HG02943 (cell line): ENCODE data around the gene RUNX2.
"Not testable (repeated sequence)": the region's sequence is repeated elsewhere in the genome, so short reads cannot be mapped to it uniquely, and the experiment has no call there.

Source experiments
- ATAC-seq: cut with Tn5 transposase; IDR thresholded peaks from one replicate; pipeline ENCODE4 v1.9.1; 2021; ENCODE audit warnings: mild to moderate bottlenecking, low read depth, moderate library complexity; ENCODE audit not compliant: unreplicated experiment

Gene RUNX2

GRCh38 chr6:45327956-45328522, at the start of gene RUNX2:
TSS of gene RUNX2 (plus strand) at chr6:45328330. CDS start at chr6:45328727, 397 bp downstream.
- no peak for ATAC-seq

GRCh38 chr6:45278367-45278766, 49.8 kb upstream of the RUNX2 start:
- no peak for ATAC-seq

GRCh38 chr6:45286707-45287106, 41.4 kb upstream of the RUNX2 start:
- ATAC-seq = not testable (repeated sequence)

GRCh38 chr6:45289751-45290514, 38.2 kb upstream of the RUNX2 start:
- no peak for ATAC-seq

GRCh38 chr6:45293306-45293705, 34.8 kb upstream of the RUNX2 start:
- no peak for ATAC-seq

- ATAC-seq = not testable (repeated sequence)
These were observed 33.9 kb upstream of the RUNX2 start for GRCh38 chr6:45294065-45294701.

GRCh38 chr6:45297320-45297719, 30.8 kb upstream of the RUNX2 start:
- no peak for ATAC-seq

- ATAC-seq = no peak
These were observed 29.0 kb upstream of the RUNX2 start for GRCh38 chr6:45299096-45299581.

GRCh38 chr6:45300736-45301135, 27.4 kb upstream of the RUNX2 start:
- ATAC-seq = no peak

GRCh38 chr6:45301348-45302142, 26.6 kb upstream of the RUNX2 start:
- ATAC-seq = no peak

GRCh38 chr6:45302832-45303231, 25.3 kb upstream of the RUNX2 start:
- ATAC-seq = no peak

GRCh38 chr6:45305546-45305945, 22.6 kb upstream of the RUNX2 start:
- ATAC-seq = no peak

- no peak for ATAC-seq
These were observed 17.9 kb upstream of the RUNX2 start for GRCh38 chr6:45310118-45310788.

- ATAC-seq = no peak
These were observed 14.0 kb upstream of the RUNX2 start for GRCh38 chr6:45314146-45314545.

- no peak for ATAC-seq
These were observed 7.8 kb upstream of the RUNX2 start for GRCh38 chr6:45320349-45320748.

- no peak for ATAC-seq
These were observed 4.4 kb upstream of the RUNX2 start for GRCh38 chr6:45323656-45324224.

GRCh38 chr6:45326698-45327417, 1.3 kb upstream of the RUNX2 start:
- no peak for ATAC-seq

GRCh38 chr6:45328523-45328922, 393 bp downstream of the RUNX2 start:
- ATAC-seq = no peak

- ATAC-seq = no peak
These were observed 16.8 kb downstream of the RUNX2 start for GRCh38 chr6:45344900-45345299.
